ENCODE measurements around the gene TMEM150A. TPM values are rescaled to one million over a fixed set of nuclear protein-coding genes. Genes with fewer than 3 reads are reported as not detected.

TMEM150A gene, protein sequence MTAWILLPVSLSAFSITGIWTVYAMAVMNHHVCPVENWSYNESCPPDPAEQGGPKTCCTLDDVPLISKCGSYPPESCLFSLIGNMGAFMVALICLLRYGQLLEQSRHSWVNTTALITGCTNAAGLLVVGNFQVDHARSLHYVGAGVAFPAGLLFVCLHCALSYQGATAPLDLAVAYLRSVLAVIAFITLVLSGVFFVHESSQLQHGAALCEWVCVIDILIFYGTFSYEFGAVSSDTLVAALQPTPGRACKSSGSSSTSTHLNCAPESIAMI
- 9.6 and 10.6 TPM in 2 replicates for total RNA-seq (2012; rRNA removed)

- Histone ChIP-seq H3K4me1 (ENCODE audit: control insufficient read depth, insufficient read depth, low read length) (peaks cover 29% of the 10 kb centered on the region), H3K9me3 (replicated peaks; ENCODE audit: low read length) (no peaks in the 10 kb centered on the region), H3K4me2 (ENCODE audit: low read length) (peak within 1 kb of the TSS; percentile 93), H3K4me3 (ENCODE audit: low read length) (peak within 1 kb of the TSS; percentile 89), H3K36me3 (ENCODE audit: insufficient read depth, low read length) (peaks cover 25% of the 10 kb centered on the region), H3K9ac (ENCODE audit: low read depth, low read length) (peak within 1 kb of the TSS; percentile 82), H3K27me3 (ENCODE audit: control insufficient read depth, insufficient read depth, low read length) (no peaks in the 10 kb centered on the region)
Measured at GRCh38 chr2:85602476-85603234, at the start of gene TMEM150A. TMEM150A (minus strand) TSS chr2:85602698; CDS start chr2:85601948, 750 bp downstream.

GRCh38 chr2:85652056-85652455, 49.6 kb upstream of the TMEM150A start:
- H3K4me3 ChIP-seq (ENCODE audit: low read length) = no peak overlapping the region
- no peaks in the 10 kb centered on the region for H3K27me3 ChIP-seq (ENCODE audit: control insufficient read depth, insufficient read depth, low read length)
- H3K9me3 ChIP-seq (replicated peaks; ENCODE audit: low read length) = no peaks in the 10 kb centered on the region
- no peak overlapping the region for H3K9ac ChIP-seq (ENCODE audit: low read depth, low read length)
- H3K36me3 ChIP-seq (ENCODE audit: insufficient read depth, low read length) = peaks cover 40% of the 10 kb centered on the region
- peaks cover 53% of the 10 kb centered on the region for H3K4me1 ChIP-seq (ENCODE audit: control insufficient read depth, insufficient read depth, low read length)
- no peak overlapping the region for H3K4me2 ChIP-seq (ENCODE audit: low read length)

DNA sequence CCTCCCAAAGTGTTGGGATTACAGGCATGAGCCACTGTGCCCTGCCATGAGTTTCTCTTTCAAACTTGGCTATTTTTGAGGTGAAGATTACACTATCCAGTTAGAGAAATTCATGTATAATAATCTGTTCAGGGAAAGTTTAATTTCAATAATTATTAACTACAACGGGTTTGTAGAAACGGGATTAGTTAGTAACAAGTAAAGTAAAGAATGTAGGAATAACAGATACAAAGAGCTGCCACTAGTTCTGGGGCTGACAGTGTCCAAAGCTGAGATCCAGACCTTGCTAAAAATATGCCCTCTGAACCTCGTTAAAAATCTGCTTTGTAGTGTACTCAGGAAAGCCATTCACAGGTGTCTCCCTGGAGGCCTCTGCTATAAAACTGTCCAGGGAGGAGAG, 48.6 kb upstream of the TMEM150A start:
- Histone ChIP-seq H3K36me3 (ENCODE audit: insufficient read depth, low read length) (peaks cover 44% of the 10 kb centered on the region), H3K9me3 (replicated peaks; ENCODE audit: low read length) (no peaks in the 10 kb centered on the region), H3K9ac (ENCODE audit: low read depth, low read length) (no peak overlapping the region), H3K27me3 (ENCODE audit: control insufficient read depth, insufficient read depth, low read length) (no peaks in the 10 kb centered on the region), H3K4me1 (ENCODE audit: control insufficient read depth, insufficient read depth, low read length) (peaks cover 46% of the 10 kb centered on the region), H3K4me3 (ENCODE audit: low read length) (no peak overlapping the region), H3K4me2 (ENCODE audit: low read length) (no peak overlapping the region)

GRCh38 chr2:85650456-85650855, 48.0 kb upstream of the TMEM150A start:
- Histone ChIP-seq H3K27me3 (ENCODE audit: control insufficient read depth, insufficient read depth, low read length) (no peaks in the 10 kb centered on the region), H3K4me2 (ENCODE audit: low read length) (no peak overlapping the region), H3K9ac (ENCODE audit: low read depth, low read length) (no peak overlapping the region), H3K4me1 (ENCODE audit: control insufficient read depth, insufficient read depth, low read length) (peaks cover 39% of the 10 kb centered on the region), H3K4me3 (ENCODE audit: low read length) (no peak overlapping the region), H3K36me3 (ENCODE audit: insufficient read depth, low read length) (peaks cover 51% of the 10 kb centered on the region), H3K9me3 (replicated peaks; ENCODE audit: low read length) (no peaks in the 10 kb centered on the region)

DNA sequence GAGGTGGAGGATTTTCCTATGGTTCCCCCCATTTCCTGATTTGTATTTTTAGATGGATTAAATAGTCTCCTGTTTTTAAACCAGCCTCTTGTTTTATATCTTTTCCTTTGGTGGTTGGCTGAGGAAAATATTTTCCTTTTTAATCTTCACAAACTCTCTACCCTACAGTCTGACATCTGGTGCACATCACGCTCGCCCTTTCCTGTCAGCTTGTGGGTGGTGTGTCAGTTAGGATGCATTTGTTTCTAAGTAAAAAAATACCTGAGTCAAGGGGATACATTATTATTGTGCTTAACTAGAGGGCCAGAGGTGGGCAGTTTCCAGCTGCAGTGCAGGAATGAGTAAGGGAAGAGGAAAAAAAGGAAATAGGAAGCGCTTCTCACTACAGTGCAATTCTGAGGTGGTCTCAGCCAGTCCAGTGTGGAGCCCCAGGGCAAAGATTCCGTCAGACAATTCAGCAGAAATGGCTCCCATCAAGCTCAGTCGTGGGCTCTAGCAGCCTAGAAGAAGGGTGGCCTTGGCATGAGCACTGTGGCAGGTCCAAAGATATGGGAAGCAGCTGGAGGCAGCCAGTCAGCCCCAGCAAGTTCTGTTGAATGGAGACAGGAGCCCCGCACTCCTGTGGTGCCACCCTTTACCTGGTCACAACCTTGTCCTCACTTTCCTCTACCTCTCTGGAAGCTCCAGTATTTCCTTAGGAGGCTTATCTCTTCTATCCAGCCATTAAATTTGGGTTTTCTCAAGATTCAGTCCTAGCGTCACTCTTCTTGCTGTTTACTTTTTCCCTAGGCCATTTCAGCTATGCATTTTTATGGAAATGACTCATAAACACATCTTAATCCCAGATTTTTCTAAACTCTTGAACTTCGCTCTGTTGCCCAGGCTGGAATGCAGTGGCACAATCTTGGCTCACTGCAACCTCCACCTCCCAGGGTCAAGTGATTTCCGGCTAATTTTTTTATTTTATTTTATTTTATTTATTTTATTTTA, 47.0 kb upstream of the TMEM150A start:
- H3K9me3 ChIP-seq (replicated peaks; ENCODE audit: low read length) = no peaks in the 10 kb centered on the region
- peak overlapping the region; percentile 65 for H3K4me2 ChIP-seq (ENCODE audit: low read length)
- peak overlapping the region; percentile 32 for H3K4me3 ChIP-seq (ENCODE audit: low read length)
- H3K9ac ChIP-seq (ENCODE audit: low read depth, low read length) = peak overlapping the region; percentile 61
- H3K4me1 ChIP-seq (ENCODE audit: control insufficient read depth, insufficient read depth, low read length) = peaks cover 38% of the 10 kb centered on the region
- peaks cover 60% of the 10 kb centered on the region for H3K36me3 ChIP-seq (ENCODE audit: insufficient read depth, low read length)
- no peaks in the 10 kb centered on the region for H3K27me3 ChIP-seq (ENCODE audit: control insufficient read depth, insufficient read depth, low read length)

- Histone ChIP-seq H3K4me3 (ENCODE audit: low read length) (no peak overlapping the region), H3K36me3 (ENCODE audit: insufficient read depth, low read length) (peaks cover 62% of the 10 kb centered on the region), H3K9ac (ENCODE audit: low read depth, low read length) (peak overlapping the region; percentile 61), H3K4me2 (ENCODE audit: low read length) (no peak overlapping the region), H3K4me1 (ENCODE audit: control insufficient read depth, insufficient read depth, low read length) (peaks cover 38% of the 10 kb centered on the region), H3K9me3 (replicated peaks; ENCODE audit: low read length) (no peaks in the 10 kb centered on the region), H3K27me3 (ENCODE audit: control insufficient read depth, insufficient read depth, low read length) (no peaks in the 10 kb centered on the region)
Measured at GRCh38 chr2:85648619-85649018, 46.1 kb upstream of the TMEM150A start.

GRCh38 chr2:85647823-85648526, 45.5 kb upstream of the TMEM150A start:
- H3K4me1 ChIP-seq (ENCODE audit: control insufficient read depth, insufficient read depth, low read length) = peaks cover 33% of the 10 kb centered on the region
- H3K36me3 ChIP-seq (ENCODE audit: insufficient read depth, low read length) = peaks cover 66% of the 10 kb centered on the region

GRCh38 chr2:85646166-85646565, 43.7 kb upstream of the TMEM150A start:
- Histone ChIP-seq H3K4me1 (ENCODE audit: control insufficient read depth, insufficient read depth, low read length) (peaks cover 22% of the 10 kb centered on the region), H3K4me2 (ENCODE audit: low read length) (no peak overlapping the region), H3K27me3 (ENCODE audit: control insufficient read depth, insufficient read depth, low read length) (no peaks in the 10 kb centered on the region), H3K9ac (ENCODE audit: low read depth, low read length) (no peak overlapping the region), H3K4me3 (ENCODE audit: low read length) (no peak overlapping the region), H3K9me3 (replicated peaks; ENCODE audit: low read length) (no peaks in the 10 kb centered on the region), H3K36me3 (ENCODE audit: insufficient read depth, low read length) (peaks cover 80% of the 10 kb centered on the region)

More at GRCh38 chr2:85647823-85648526, 45.5 kb upstream of the TMEM150A start:
- H3K4me3 ChIP-seq (ENCODE audit: low read length) = no peak overlapping the region
- no peaks in the 10 kb centered on the region for H3K27me3 ChIP-seq (ENCODE audit: control insufficient read depth, insufficient read depth, low read length)
- no peaks in the 10 kb centered on the region for H3K9me3 ChIP-seq (replicated peaks; ENCODE audit: low read length)
- H3K4me2 ChIP-seq (ENCODE audit: low read length) = no peak overlapping the region
- H3K9ac ChIP-seq (ENCODE audit: low read depth, low read length) = no peak overlapping the region

DNA sequence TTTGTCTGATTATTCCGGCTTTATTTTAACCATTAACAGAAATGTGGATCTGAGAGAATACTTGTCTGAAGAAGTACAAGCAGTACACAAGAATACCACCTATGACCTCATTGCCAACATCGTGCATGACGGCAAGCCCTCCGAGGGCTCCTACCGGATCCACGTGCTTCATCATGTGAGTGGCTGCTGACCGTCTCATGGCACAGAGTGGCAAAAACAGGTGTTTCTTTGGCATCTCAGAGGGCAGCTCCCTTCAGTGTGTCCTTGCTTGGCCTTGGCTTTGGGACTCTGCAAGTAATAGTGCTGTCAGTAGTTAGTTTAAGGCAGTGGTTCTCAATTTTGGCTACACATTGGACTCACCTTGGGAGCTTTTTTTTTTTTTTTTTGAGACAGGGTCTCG, 42.4 kb upstream of the TMEM150A start:
- peaks cover 80% of the 10 kb centered on the region for H3K36me3 ChIP-seq (ENCODE audit: insufficient read depth, low read length)
- no peak overlapping the region for H3K9ac ChIP-seq (ENCODE audit: low read depth, low read length)
- no peak overlapping the region for H3K4me3 ChIP-seq (ENCODE audit: low read length)
- H3K4me2 ChIP-seq (ENCODE audit: low read length) = no peak overlapping the region
- H3K27me3 ChIP-seq (ENCODE audit: control insufficient read depth, insufficient read depth, low read length) = no peaks in the 10 kb centered on the region
- peaks cover 18% of the 10 kb centered on the region for H3K4me1 ChIP-seq (ENCODE audit: control insufficient read depth, insufficient read depth, low read length)
- H3K9me3 ChIP-seq (replicated peaks; ENCODE audit: low read length) = no peaks in the 10 kb centered on the region

GRCh38 chr2:85642725-85643124, 40.2 kb upstream of the TMEM150A start:
- H3K4me2 ChIP-seq (ENCODE audit: low read length) = no peak overlapping the region
- H3K4me1 ChIP-seq (ENCODE audit: control insufficient read depth, insufficient read depth, low read length) = no peaks in the 10 kb centered on the region
- H3K27me3 ChIP-seq (ENCODE audit: control insufficient read depth, insufficient read depth, low read length) = no peaks in the 10 kb centered on the region
- no peaks in the 10 kb centered on the region for H3K9me3 ChIP-seq (replicated peaks; ENCODE audit: low read length)
- no peak overlapping the region for H3K4me3 ChIP-seq (ENCODE audit: low read length)
- H3K9ac ChIP-seq (ENCODE audit: low read depth, low read length) = no peak overlapping the region
- peaks cover 77% of the 10 kb centered on the region for H3K36me3 ChIP-seq (ENCODE audit: insufficient read depth, low read length)
